ENCODE results near the gene SYNDIG1. TPM values are rescaled to one million over a fixed set of nuclear protein-coding genes. Genes with fewer than 3 reads are reported as not detected.

SYNDIG1 gene
- polyA plus RNA-seq, 1 of the 3 experiments (the other 2 are of a cell fraction), result not detected

GRCh38 chr20:24477831-24478547 is 8.6 kb downstream of the SYNDIG1 start (continued):
- TF ChIP-seq ZBTB33 (IDR thresholded peaks at IDR 0.05; ENCODE audit: borderline replicate concordance, low read depth), result no peak
- no peak for TF ChIP-seq MAX (IDR thresholded peaks at IDR 0.05; ENCODE audit: low read depth)
- no peak for TF ChIP-seq FOXM1 (IDR thresholded peaks at IDR 0.05; ENCODE audit: low read depth)
- TF ChIP-seq GABPA (IDR thresholded peaks at IDR 0.05; ENCODE audit: low read depth), result no peak
- no peak for TF ChIP-seq RCOR1 (IDR thresholded peaks at IDR 0.05; ENCODE audit: low read length)

GRCh38 chr20:24478584-24478983 is 9.2 kb downstream of the SYNDIG1 start:
- 62% methylated on average over 7 of the region's 7 CpGs for WGBS (ENCODE audit: low lambda C conversion rate)
- ChIA-PET CTCF (interaction anchor here (1.3 kb wide), 1 partner anchor 440 kb away, joined by 3 read pairs; no protein-coding TSS in a partner anchor), POLR2A (no interaction called here)
- no peak for TF ChIP-seq JUND (IDR thresholded peaks at IDR 0.05)
- H2AFZ ChIP-seq (ENCODE audit: low read depth), result no peak overlapping the region
- no peak overlapping the region for H3K4me3 ChIP-seq (ENCODE audit: low read depth in 2 of 2, low read length in 1 of 2)
- H3K4me1 ChIP-seq (ENCODE audit: control insufficient read depth in 1 of 2, insufficient read depth in 2 of 2, low read depth in 1 of 2, low read length in 1 of 2), result no peaks in the 10 kb centered on the region
- no peaks in the 10 kb centered on the region for H3K27me3 ChIP-seq (ENCODE audit: insufficient read depth)
- H3F3A ChIP-seq (replicated peaks; ENCODE audit: insufficient read depth), result no peaks in the 10 kb centered on the region
- H3K9ac ChIP-seq, result no peak overlapping the region
- H4K20me1 ChIP-seq (ENCODE audit: insufficient read depth), result no peaks in the 10 kb centered on the region
- H3K9me2 ChIP-seq, result no peaks in the 10 kb centered on the region
- DNase-seq, result no peak
- no peak overlapping the region for H3K27ac ChIP-seq (ENCODE audit: low read depth in 2 of 2, low read length in 1 of 2)
- H3K9me3 ChIP-seq, result no peaks in the 10 kb centered on the region
- no peaks in the 10 kb centered on the region for H3K79me2 ChIP-seq (ENCODE audit: insufficient read depth)
- H3K36me3 ChIP-seq (replicated peaks in 1 of 2; ENCODE audit: control insufficient read depth in 1 of 2, insufficient read depth in 2 of 2, low read length in 1 of 2), result no peaks in the 10 kb centered on the region
- H3K4me2 ChIP-seq, result no peak overlapping the region

- Histone ChIP-seq H3K4me1 (ENCODE audit: control insufficient read depth in 1 of 2, insufficient read depth in 2 of 2, low read depth in 1 of 2, low read length in 1 of 2) (no peaks in the 10 kb centered on the region), H2AFZ (ENCODE audit: low read depth) (no peak overlapping the region), H3K79me2 (ENCODE audit: insufficient read depth) (no peaks in the 10 kb centered on the region), H3K27ac (ENCODE audit: low read depth in 2 of 2, low read length in 1 of 2) (no peak overlapping the region), H3K9ac (no peak overlapping the region), H3F3A (replicated peaks; ENCODE audit: insufficient read depth) (no peaks in the 10 kb centered on the region), H3K4me3 (ENCODE audit: low read depth in 2 of 2, low read length in 1 of 2) (no peak overlapping the region), H3K4me2 (no peak overlapping the region), H3K36me3 (replicated peaks in 1 of 2; ENCODE audit: control insufficient read depth in 1 of 2, insufficient read depth in 2 of 2, low read length in 1 of 2) (no peaks in the 10 kb centered on the region), H4K20me1 (ENCODE audit: insufficient read depth) (no peaks in the 10 kb centered on the region), H3K9me2 (no peaks in the 10 kb centered on the region), H3K27me3 (ENCODE audit: insufficient read depth) (no peaks in the 10 kb centered on the region), H3K9me3 (no peaks in the 10 kb centered on the region)
- CTCF ChIA-PET, result interaction anchor here (1.3 kb wide), 1 partner anchor 439 kb away, joined by 3 read pairs; no protein-coding TSS in a partner anchor
- POLR2A ChIA-PET, result no interaction called here
- WGBS (ENCODE audit: low lambda C conversion rate), result 41% methylated on average over 4 of the region's 4 CpGs
- no peak for DNase-seq
- TF ChIP-seq MEF2A (IDR thresholded peaks at IDR 0.05; ENCODE audit: borderline replicate concordance, low read depth), result no peak
- no peak for TF ChIP-seq FOXJ3 (CRISPR knock-in tag; IDR thresholded peaks at IDR 0.05)
- TF ChIP-seq POLR2AphosphoS5 (IDR thresholded peaks at IDR 0.05; ENCODE audit: low read depth, low read length), result no peak
These were observed 9.7 kb downstream of the SYNDIG1 start for GRCh38 chr20:24479106-24479505.

All from SK-N-SH (cell line).